PFSK-1 (cell line): ENCODE results near the gene IL1RAPL2.

Experiments used
- FOXP2 ChIP-seq: optimal IDR thresholded peaks from 2 replicates; pipeline ENCODE3; 2011; ENCODE audit warnings: borderline replicate concordance, control low read depth, inconsistent platforms; ENCODE audit not compliant: insufficient read depth; ENCODE audit errors: extremely low read length, extremely low read depth
- POLR2AphosphoS5 ChIP-seq: IDR thresholded peaks from 2 replicates; pipeline ENCODE4 v1.6.1; 2012; ENCODE audit warnings: low read depth, mild to moderate bottlenecking, control low read depth, low read length, moderate library complexity
- REST ChIP-seq, 2 experiments: IDR thresholded peaks; 2 replicates each; pipeline versions ENCODE4 v1.6.1 to v1.8.0; 2011 to 2012; ENCODE audit warnings: low read depth in 2 of 2, low read length in 2 of 2, control low read depth in 1 of 2, inconsistent platforms in 1 of 2, mild to moderate bottlenecking in 1 of 2, moderate library complexity in 1 of 2; ENCODE audit not compliant: insufficient read depth in 1 of 2
- SIN3A ChIP-seq: IDR thresholded peaks from 2 replicates; pipeline ENCODE4 v1.6.1; 2012; ENCODE audit warnings: mild to moderate bottlenecking, low read length, moderate library complexity, borderline replicate concordance; ENCODE audit not compliant: insufficient read depth
- TAF1 ChIP-seq: IDR thresholded peaks from 2 replicates; pipeline ENCODE4 v1.6.1; 2012; ENCODE audit warnings: low read length, control low read depth, borderline replicate concordance; ENCODE audit not compliant: insufficient read depth

Gene IL1RAPL2

GRCh38 chrX:105462186-105462585 is 896.2 kb downstream of the IL1RAPL2 start:
- TF ChIP-seq TAF1 (no peak), FOXP2 (no peak), SIN3A (no peak), REST (IDR thresholded peaks at IDR 0.05; ENCODE audit: insufficient read depth in 1 of 2, low read depth in 2 of 2, low read length in 2 of 2) (no peak), POLR2AphosphoS5 (no peak)

- TF ChIP-seq SIN3A (no peak), TAF1 (no peak), FOXP2 (no peak), POLR2AphosphoS5 (no peak), REST (IDR thresholded peaks at IDR 0.05; ENCODE audit: insufficient read depth in 1 of 2, low read depth in 2 of 2, low read length in 2 of 2) (no peak)
Measured at GRCh38 chrX:105463473-105463872, 897.5 kb downstream of the IL1RAPL2 start.

- TF ChIP-seq SIN3A = no peak
- no peak for TF ChIP-seq POLR2AphosphoS5
- no peak for TF ChIP-seq FOXP2
- no peak for TF ChIP-seq TAF1
- no peak for TF ChIP-seq REST (IDR thresholded peaks at IDR 0.05; ENCODE audit: insufficient read depth in 1 of 2, low read depth in 2 of 2, low read length in 2 of 2)
Measured at GRCh38 chrX:105464618-105465017, 898.6 kb downstream of the IL1RAPL2 start.

- TF ChIP-seq POLR2AphosphoS5 = no peak
Measured at GRCh38 chrX:105468741-105469140, 902.7 kb downstream of the IL1RAPL2 start.

GRCh38 chrX:105471597-105471996 is 905.6 kb downstream of the IL1RAPL2 start:
- TF ChIP-seq REST (IDR thresholded peaks at IDR 0.05; ENCODE audit: insufficient read depth in 1 of 2, low read depth in 2 of 2, low read length in 2 of 2) (no peak), SIN3A (no peak), FOXP2 (no peak), POLR2AphosphoS5 (no peak), TAF1 (no peak)
